ENCODE results near the gene IKZF5.
A peak's percentile ranks its signal among the peaks of the same experiment; 100 is the strongest.

The IKZF5 gene

GRCh38 chr10:123038782-123039631 is 30.4 kb upstream of the IKZF5 start:
- H3K9ac ChIP-seq: no peak overlapping the region
- peaks cover 10 to 25% (median 15%) of the 10 kb centered on the region in 10 experiments for H3K4me1 ChIP-seq
- H3K4me2 ChIP-seq: peak overlapping the region; percentile 13 to 65 (median 49); a peak in 21 of 22 replicates
- peaks cover 0 to 4% (median 0%) of the 10 kb centered on the region in 11 experiments; a peak in 1 of 22 replicates for H4K20me1 ChIP-seq
- H3K36me3 ChIP-seq: peaks cover under 1 to 29% (median 21%) of the 10 kb centered on the region in 11 experiments; a peak in 18 of 22 replicates
- H3K27me3 ChIP-seq: no peaks in the 10 kb centered on the region
- H3K27ac ChIP-seq: no peak overlapping the region
- H3K4me3 ChIP-seq: no peak overlapping the region
- H3K9me3 ChIP-seq (replicated peaks in 1 of 11): no peaks in the 10 kb centered on the region
- no peak for TF ChIP-seq Cebpa-rat (IDR thresholded peaks at IDR 0.05)

GRCh38 chr10:123035467-123036086 is 27.0 kb upstream of the IKZF5 start:
- TF ChIP-seq Cebpa-rat (IDR thresholded peaks at IDR 0.05): no peak
- H3K4me3 ChIP-seq: no peak overlapping the region
- H3K9me3 ChIP-seq (replicated peaks in 1 of 11): no peaks in the 10 kb centered on the region
- no peak overlapping the region for H3K4me2 ChIP-seq
- H3K9ac ChIP-seq: no peak overlapping the region
- H4K20me1 ChIP-seq: peaks cover 0 to 4% (median 0%) of the 10 kb centered on the region in 11 experiments; a peak in 1 of 22 replicates
- peaks cover 0 to 29% (median 19%) of the 10 kb centered on the region in 11 experiments; a peak in 18 of 22 replicates for H3K36me3 ChIP-seq
- no peaks in the 10 kb centered on the region for H3K27me3 ChIP-seq
- no peak overlapping the region for H3K27ac ChIP-seq
- peaks cover 10 to 16% (median 12%) of the 10 kb centered on the region in 10 experiments; a peak in 19 of 20 replicates for H3K4me1 ChIP-seq

DNA sequence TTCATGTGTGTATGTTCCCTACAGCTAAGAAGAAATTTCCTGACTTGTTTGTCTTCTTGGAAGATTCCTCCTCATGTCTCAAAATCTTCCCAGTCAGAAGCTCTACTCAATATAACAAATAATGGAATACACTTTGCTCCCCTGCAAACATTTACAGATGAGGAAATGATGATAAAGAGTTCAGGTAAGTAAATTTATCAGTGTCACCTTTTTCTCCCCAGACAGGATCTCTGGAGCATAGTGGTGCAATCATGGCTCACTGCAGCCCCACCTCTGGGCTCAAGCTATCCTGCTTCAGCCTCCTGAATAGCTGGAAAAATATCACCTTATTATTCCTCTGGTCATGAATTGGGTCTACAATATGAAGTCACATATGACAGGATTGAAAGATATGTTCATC is 25.7 kb upstream of the IKZF5 start:
- no peaks in the 10 kb centered on the region for H3K9me3 ChIP-seq (replicated peaks in 1 of 11)
- peaks cover 0 to 4% (median 0%) of the 10 kb centered on the region in 11 experiments; a peak in 1 of 22 replicates for H4K20me1 ChIP-seq
- H3K4me1 ChIP-seq: peaks cover 7 to 11% (median 9%) of the 10 kb centered on the region in 10 experiments; a peak in 19 of 20 replicates
- TF ChIP-seq Cebpa-rat (IDR thresholded peaks at IDR 0.05): no peak
- no peak overlapping the region for H3K4me3 ChIP-seq
- H3K4me2 ChIP-seq: no peak overlapping the region
- H3K27me3 ChIP-seq: no peaks in the 10 kb centered on the region
- peaks cover 0 to 29% (median 19%) of the 10 kb centered on the region in 11 experiments; a peak in 18 of 22 replicates for H3K36me3 ChIP-seq
- H3K9ac ChIP-seq: no peak overlapping the region
- no peak overlapping the region for H3K27ac ChIP-seq

DNA sequence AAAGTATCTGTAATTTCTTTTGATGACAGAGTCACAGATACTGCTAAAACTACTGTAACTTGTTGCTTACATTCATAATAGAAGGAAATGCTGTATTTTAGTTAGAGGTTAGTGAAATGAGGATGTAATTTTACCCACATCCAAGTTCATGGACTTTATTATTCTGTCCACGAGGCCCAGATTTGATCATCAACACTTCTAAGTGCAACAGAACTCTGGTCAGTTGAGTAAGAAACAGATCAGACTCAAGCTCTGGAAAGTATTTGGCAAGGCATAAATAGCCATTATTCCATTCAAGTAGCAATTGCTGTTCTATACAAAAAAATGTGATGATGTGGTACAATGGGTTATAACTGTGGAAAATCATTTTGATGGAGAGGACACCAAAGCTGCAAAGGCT is 22.5 kb upstream of the IKZF5 start:
- Histone ChIP-seq H3K27me3 (no peaks in the 10 kb centered on the region), H3K4me3 (no peak overlapping the region), H3K27ac (no peak overlapping the region), H4K20me1 (no peaks in the 10 kb centered on the region), H3K9ac (no peak overlapping the region), H3K4me1 (no peaks in the 10 kb centered on the region; a peak in 1 of 20 replicates), H3K4me2 (no peak overlapping the region), H3K36me3 (peaks cover 0 to 18% (median 9%) of the 10 kb centered on the region in 11 experiments; a peak in 16 of 22 replicates), H3K9me3 (replicated peaks in 1 of 11) (no peaks in the 10 kb centered on the region)
- no peak for TF ChIP-seq Cebpa-rat (IDR thresholded peaks at IDR 0.05)

- H3K9ac ChIP-seq: no peak overlapping the region
- no peaks in the 10 kb centered on the region for H3K27me3 ChIP-seq
- no peaks in the 10 kb centered on the region for H3K36me3 ChIP-seq
- H3K4me1 ChIP-seq: peaks cover 0 to 10% (median 3%) of the 10 kb centered on the region in 10 experiments; a peak in 6 of 20 replicates
- no peak overlapping the region for H3K27ac ChIP-seq
- H4K20me1 ChIP-seq: no peaks in the 10 kb centered on the region; a peak in 1 of 22 replicates
- no peak for TF ChIP-seq Cebpa-rat (IDR thresholded peaks at IDR 0.05)
- H3K4me2 ChIP-seq: no peak overlapping the region
- no peak overlapping the region for H3K4me3 ChIP-seq
- no peaks in the 10 kb centered on the region for H3K9me3 ChIP-seq (replicated peaks in 1 of 11)
Observed at GRCh38 chr10:123027861-123028260, 19.3 kb upstream of the IKZF5 start.

GRCh38 chr10:123026302-123026701 is 17.7 kb upstream of the IKZF5 start:
- H3K4me3 ChIP-seq: no peak overlapping the region
- peaks cover 0 to 10% (median 3%) of the 10 kb centered on the region in 10 experiments; a peak in 6 of 20 replicates for H3K4me1 ChIP-seq
- H4K20me1 ChIP-seq: no peaks in the 10 kb centered on the region; a peak in 1 of 22 replicates
- no peak overlapping the region for H3K27ac ChIP-seq
- no peak overlapping the region for H3K4me2 ChIP-seq
- no peaks in the 10 kb centered on the region for H3K36me3 ChIP-seq
- H3K27me3 ChIP-seq: no peaks in the 10 kb centered on the region
- no peak overlapping the region for H3K9ac ChIP-seq
- TF ChIP-seq Cebpa-rat (IDR thresholded peaks at IDR 0.05): no peak
- H3K9me3 ChIP-seq (replicated peaks in 1 of 11): no peaks in the 10 kb centered on the region

DNA sequence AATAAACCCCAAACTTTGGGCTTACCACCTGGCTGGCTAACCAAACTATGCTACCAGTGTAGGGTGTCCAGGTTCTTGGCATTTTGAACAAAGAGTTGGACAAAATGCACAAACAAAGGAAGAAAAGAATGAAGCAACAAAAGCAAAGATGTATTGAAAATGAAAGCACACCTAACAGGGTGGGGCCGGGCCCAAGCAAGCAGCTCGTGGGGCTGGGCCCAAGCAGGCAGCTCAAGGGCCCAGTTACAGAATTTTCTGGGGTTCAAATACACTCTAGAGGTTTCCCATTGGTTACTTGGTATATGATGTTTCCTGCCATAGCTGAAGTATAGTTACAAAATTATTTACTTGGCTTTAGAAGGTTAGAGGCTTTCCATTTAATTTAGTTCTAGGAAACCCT is 15.9 kb upstream of the IKZF5 start:
- H4K20me1 ChIP-seq: no peaks in the 10 kb centered on the region; a peak in 1 of 22 replicates
- H3K4me2 ChIP-seq: peak overlapping the region in 3 of 11 experiments; percentile 28 to 46 (median 28); a peak in 5 of 22 replicates
- TF ChIP-seq Cebpa-rat (IDR thresholded peaks at IDR 0.05): no peak
- no peak overlapping the region for H3K27ac ChIP-seq
- H3K36me3 ChIP-seq: no peaks in the 10 kb centered on the region
- no peaks in the 10 kb centered on the region for H3K27me3 ChIP-seq
- peaks cover 0 to 10% (median 3%) of the 10 kb centered on the region in 10 experiments; a peak in 6 of 20 replicates for H3K4me1 ChIP-seq
- no peak overlapping the region for H3K4me3 ChIP-seq
- no peaks in the 10 kb centered on the region for H3K9me3 ChIP-seq (replicated peaks in 1 of 11)
- H3K9ac ChIP-seq: no peak overlapping the region

DNA sequence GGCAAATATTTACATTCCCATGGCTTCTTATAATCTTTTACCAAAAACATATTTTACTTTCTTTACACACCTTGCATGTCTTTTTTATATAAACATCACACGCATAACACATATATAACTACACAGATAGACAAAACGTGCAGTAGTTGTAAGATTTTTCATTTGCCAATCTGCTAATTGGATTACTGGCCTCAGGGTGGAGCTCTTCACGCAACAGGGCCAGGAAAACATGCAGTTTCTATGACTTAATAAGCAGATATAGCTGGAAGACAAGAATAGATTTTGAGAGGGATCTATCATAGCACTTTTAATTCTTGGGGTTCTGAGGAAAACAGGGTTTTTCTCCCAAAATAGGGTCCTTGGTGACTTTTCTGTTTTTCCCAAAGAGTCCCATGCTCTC is 12.9 kb upstream of the IKZF5 start:
- no peaks in the 10 kb centered on the region; a peak in 1 of 22 replicates for H4K20me1 ChIP-seq
- no peak for TF ChIP-seq Cebpa-rat (IDR thresholded peaks at IDR 0.05)
- H3K9ac ChIP-seq: no peak overlapping the region
- 0 out of 22 replicates have a peak, but pooled peaks cover 0 to 3% (median 0%) of the 10 kb centered on the region in 11 experiments for H3K36me3 ChIP-seq
- H3K9me3 ChIP-seq (replicated peaks in 1 of 11): peaks cover 0 to 4% (median 0%) of the 10 kb centered on the region in 11 experiments; a peak in 2 of 22 replicates
- no peak overlapping the region for H3K4me2 ChIP-seq
- peaks cover 0 to 10% (median 3%) of the 10 kb centered on the region in 10 experiments; a peak in 6 of 20 replicates for H3K4me1 ChIP-seq
- H3K4me3 ChIP-seq: no peak overlapping the region
- no peaks in the 10 kb centered on the region for H3K27me3 ChIP-seq
- H3K27ac ChIP-seq: no peak overlapping the region
